Mesenteric fat pad (tissue), 1 donor: ENCODE data around the gene KIAA0930. TPM values are rescaled to one million over a fixed set of nuclear protein-coding genes. Genes with fewer than 3 reads are reported as not detected.

Experiments used
- DNase-seq: peaks from one replicate; pipeline ENCODE4 v3.0.0-alpha.2; 2020; ENCODE audit warnings: low spot score
- microRNA-seq: library from miRNA; unstranded; fragments of <30 nt; microRNA quantifications from one replicate; pipeline ENCODE4 v1.2.0, GENCODE V29; 2020; ENCODE audit warnings: borderline number of aligned reads
- total RNA-seq: library from RNA; stranded (reverse); fragmentation: NEBNext Ultra II Directional; extraction: Animal tissue kit (Norgen Biotek cat#: 25700); gene quantifications from one replicate; pipeline ENCODE4 v1.2.1, GENCODE V29; 2021
- donor health status: DM: yes; HTN: yes; CAD: no.

The KIAA0930 gene
- total RNA-seq, 1 donor from 2014 or later: 65.7 TPM

GRCh38 chr22:45144916-45145315, 95.8 kb downstream of the KIAA0930 start:
- DNase-seq: no peak

- no peak for DNase-seq
These were observed 98.3 kb downstream of the KIAA0930 start for GRCh38 chr22:45142376-45142775.

Small RNA genes lying within 50 kb of the gene (microRNA-seq; reads per million reads assigned to microRNA genes)
- 6.5 reads per million for gene MIR1249

Other genes with a start within 250 kb of the KIAA0930 start
- not detected for gene PHF21B, start 230.9 kb downstream of the KIAA0930 start, total RNA-seq
- 58.0 TPM for gene NUP50, start 77.0 kb downstream of the KIAA0930 start, total RNA-seq
- not detected for gene UPK3A, start 44.1 kb upstream of the KIAA0930 start, total RNA-seq
- gene FAM118A, start 69.0 kb upstream of the KIAA0930 start, total RNA-seq: 22.2 TPM
- not detected for gene SMC1B, start 172.7 kb upstream of the KIAA0930 start, total RNA-seq
- not detected for gene RIBC2, start 172.8 kb upstream of the KIAA0930 start, total RNA-seq